Nephron progenitor cell (in vitro differentiated cells): ENCODE results near the gene SWAP70.

Experiments used
- DNase-seq: peaks from one replicate; pipeline ENCODE4 v3.0.0; 2021
- H3K27ac Mint-ChIP-seq: 2 replicates; pipeline ENCODE4 v1.8.0; 2021; ENCODE audit warnings: mild to moderate bottlenecking, moderate library complexity, mixed read lengths
- H3K27me3 Mint-ChIP-seq: 2 replicates; pipeline ENCODE4 v1.8.0; 2021; ENCODE audit warnings: mild to moderate bottlenecking, low read depth, mixed read lengths; ENCODE audit not compliant: poor library complexity
- H3K36me3 Mint-ChIP-seq: 2 replicates; pipeline ENCODE4 v1.8.0; 2021; ENCODE audit warnings: low read depth, mixed read lengths
- H3K4me1 Mint-ChIP-seq: 2 replicates; pipeline ENCODE4 v1.8.0; 2021; ENCODE audit warnings: mixed read lengths
- H3K4me3 Mint-ChIP-seq: 2 replicates; pipeline ENCODE4 v1.8.0; 2021; ENCODE audit warnings: mild to moderate bottlenecking, moderate library complexity, mixed read lengths
- H3K9me3 Mint-ChIP-seq: 2 replicates; pipeline ENCODE4 v1.8.0; 2021; ENCODE audit warnings: mild to moderate bottlenecking, moderate library complexity, mixed read lengths
- TF ChIP-seq, protein P1 (sequence below): fragments of 200-600 bp; sonication (generic); IDR thresholded peaks from 2 replicates; pipeline ENCODE4 v1.5.0; 2021; ENCODE audit warnings: antibody characterized with exemption

The SWAP70 gene

DNA sequence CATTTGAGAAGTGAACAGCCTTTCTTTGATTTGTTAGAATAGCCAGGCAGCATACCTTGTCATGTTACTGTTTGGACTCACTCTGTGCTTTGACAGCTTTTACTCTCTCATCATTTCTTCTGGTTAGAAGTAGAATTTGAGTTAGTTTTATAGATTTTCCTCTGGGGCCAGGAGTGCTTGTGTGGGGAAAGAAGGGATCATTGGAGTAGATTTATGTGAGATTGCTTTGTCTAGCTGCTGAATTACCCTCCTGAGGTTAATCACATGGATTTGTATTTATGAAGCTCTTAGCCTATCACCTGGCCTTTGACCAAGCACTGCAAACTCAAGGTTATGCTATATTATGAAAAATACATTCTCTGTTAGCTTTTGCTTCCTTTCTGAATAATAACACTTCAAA lies 54.3 kb downstream of the SWAP70 start:
- peak overlapping the region; percentile 49 for H3K27ac Mint-ChIP-seq
- peaks cover 31% of the 10 kb centered on the region for H3K4me1 Mint-ChIP-seq
- H3K27me3 Mint-ChIP-seq = no peaks in the 10 kb centered on the region
- peaks cover 4% of the 10 kb centered on the region for H3K9me3 Mint-ChIP-seq
- peaks cover 44% of the 10 kb centered on the region for H3K36me3 Mint-ChIP-seq
- TF ChIP-seq, protein P1, sequence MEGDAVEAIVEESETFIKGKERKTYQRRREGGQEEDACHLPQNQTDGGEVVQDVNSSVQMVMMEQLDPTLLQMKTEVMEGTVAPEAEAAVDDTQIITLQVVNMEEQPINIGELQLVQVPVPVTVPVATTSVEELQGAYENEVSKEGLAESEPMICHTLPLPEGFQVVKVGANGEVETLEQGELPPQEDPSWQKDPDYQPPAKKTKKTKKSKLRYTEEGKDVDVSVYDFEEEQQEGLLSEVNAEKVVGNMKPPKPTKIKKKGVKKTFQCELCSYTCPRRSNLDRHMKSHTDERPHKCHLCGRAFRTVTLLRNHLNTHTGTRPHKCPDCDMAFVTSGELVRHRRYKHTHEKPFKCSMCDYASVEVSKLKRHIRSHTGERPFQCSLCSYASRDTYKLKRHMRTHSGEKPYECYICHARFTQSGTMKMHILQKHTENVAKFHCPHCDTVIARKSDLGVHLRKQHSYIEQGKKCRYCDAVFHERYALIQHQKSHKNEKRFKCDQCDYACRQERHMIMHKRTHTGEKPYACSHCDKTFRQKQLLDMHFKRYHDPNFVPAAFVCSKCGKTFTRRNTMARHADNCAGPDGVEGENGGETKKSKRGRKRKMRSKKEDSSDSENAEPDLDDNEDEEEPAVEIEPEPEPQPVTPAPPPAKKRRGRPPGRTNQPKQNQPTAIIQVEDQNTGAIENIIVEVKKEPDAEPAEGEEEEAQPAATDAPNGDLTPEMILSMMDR = no peak
- no peak for DNase-seq
- H3K4me3 Mint-ChIP-seq = no peak overlapping the region

DNA sequence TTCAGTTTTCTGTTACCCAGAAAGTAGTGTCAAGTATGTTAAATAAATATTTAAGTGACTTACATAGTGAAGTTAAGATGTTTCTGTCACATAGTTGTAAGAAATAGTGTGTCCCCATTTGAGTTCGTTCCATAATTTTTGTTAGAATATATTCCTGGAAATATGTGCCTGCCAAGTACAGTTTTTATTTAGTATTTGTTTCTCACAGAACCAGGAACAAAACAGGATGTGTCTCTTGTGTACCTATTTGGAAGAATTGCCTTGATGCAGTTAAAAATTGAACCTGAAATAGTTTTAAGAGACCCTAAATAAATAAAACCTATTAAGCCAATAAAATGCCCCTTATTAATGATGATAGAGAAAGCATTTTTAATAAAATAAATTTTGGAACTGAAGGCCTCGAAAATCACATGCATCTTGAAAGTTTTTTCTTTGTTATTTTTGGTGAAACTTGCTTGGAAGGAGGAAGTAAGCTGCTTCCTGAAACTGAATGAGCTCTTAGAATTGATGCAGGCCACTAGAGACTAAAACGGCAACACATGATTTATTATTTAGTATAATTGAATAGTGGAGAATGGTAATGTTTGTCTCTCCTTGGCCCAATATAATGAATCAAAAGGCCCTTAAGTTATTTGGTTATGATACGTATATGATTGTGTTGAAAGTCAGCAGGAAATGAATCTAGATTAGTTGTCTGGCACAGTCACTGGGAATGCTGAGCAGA lies 55.9 kb downstream of the SWAP70 start:
- H3K36me3 Mint-ChIP-seq = peaks cover 38% of the 10 kb centered on the region
- peaks cover 26% of the 10 kb centered on the region for H3K4me1 Mint-ChIP-seq
- TF ChIP-seq, protein P1 = no peak
- no peaks in the 10 kb centered on the region for H3K27me3 Mint-ChIP-seq
- no peak overlapping the region for H3K4me3 Mint-ChIP-seq
- DNase-seq = no peak
- H3K27ac Mint-ChIP-seq = no peak overlapping the region
- H3K9me3 Mint-ChIP-seq = no peaks in the 10 kb centered on the region

DNA sequence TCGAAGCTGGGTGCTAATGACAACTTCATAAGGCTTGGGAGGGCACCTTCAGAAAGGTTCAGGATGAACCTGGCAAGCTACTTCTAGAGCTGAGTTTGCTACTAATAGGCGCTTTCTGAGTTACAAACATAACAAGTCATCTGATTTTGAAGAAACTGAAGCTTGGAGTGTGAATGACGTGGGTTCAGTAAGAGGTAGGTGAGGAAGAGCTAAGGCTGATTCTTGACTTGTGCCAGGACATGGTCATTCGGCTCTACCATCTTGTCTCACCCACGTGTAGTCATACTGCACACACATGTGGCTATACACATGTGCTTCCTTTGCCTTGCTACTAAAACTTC lies 56.4 kb downstream of the SWAP70 start:
- Mint-ChIP-seq H3K27me3 (no peaks in the 10 kb centered on the region), H3K9me3 (no peaks in the 10 kb centered on the region), H3K36me3 (peaks cover 36% of the 10 kb centered on the region), H3K4me3 (no peak overlapping the region), H3K4me1 (peaks cover 26% of the 10 kb centered on the region), H3K27ac (no peak overlapping the region)
- DNase-seq = no peak
- TF ChIP-seq, protein P1 = no peak

DNA sequence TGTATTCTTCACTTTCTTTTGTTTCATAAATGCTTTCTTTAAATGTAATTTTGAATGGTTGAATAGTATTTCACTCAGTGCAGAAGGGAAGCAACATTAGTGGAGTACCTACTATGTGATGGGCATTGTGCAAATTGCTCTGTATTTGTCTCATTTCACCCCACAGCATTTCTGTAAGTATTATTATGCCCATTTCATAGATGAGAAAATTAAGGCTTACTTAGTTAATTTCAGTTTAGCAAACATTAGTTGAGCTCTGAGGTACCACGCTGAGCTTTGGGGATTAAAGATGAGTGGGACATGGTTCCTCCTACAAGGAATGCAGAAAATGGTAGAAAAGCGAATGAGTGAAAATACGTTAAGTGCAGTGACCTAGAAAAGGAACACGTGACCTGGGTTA lies 58.1 kb downstream of the SWAP70 start:
- H3K27ac Mint-ChIP-seq = no peak overlapping the region
- H3K27me3 Mint-ChIP-seq = no peaks in the 10 kb centered on the region
- no peaks in the 10 kb centered on the region for H3K9me3 Mint-ChIP-seq
- no peak overlapping the region for H3K4me3 Mint-ChIP-seq
- TF ChIP-seq, protein P1 = no peak
- no peak for DNase-seq
- H3K4me1 Mint-ChIP-seq = peaks cover 20% of the 10 kb centered on the region
- H3K36me3 Mint-ChIP-seq = peaks cover 26% of the 10 kb centered on the region

DNA sequence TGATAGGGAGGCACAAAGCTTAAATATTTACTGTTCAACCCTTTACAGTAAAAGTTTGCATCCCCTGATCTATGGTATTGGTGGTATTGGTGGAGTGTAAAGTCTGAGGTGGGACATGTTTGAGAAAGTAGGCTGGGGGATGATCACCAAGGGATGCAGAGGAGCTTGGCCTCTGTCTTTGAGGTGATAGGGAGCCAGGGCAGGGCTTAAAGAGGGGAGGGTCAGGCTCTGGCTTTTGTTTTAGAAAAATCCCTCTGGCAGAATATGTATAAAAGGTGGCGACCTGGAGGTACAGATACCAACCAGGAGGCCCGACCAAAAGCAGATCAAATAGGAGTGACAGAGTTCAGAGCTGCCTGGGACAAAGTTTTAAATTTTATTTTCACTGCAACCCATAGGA lies 59.0 kb downstream of the SWAP70 start:
- TF ChIP-seq, protein P1 = no peak
- Mint-ChIP-seq H3K4me3 (no peak overlapping the region), H3K27ac (no peak overlapping the region), H3K36me3 (peaks cover 27% of the 10 kb centered on the region), H3K27me3 (no peaks in the 10 kb centered on the region), H3K9me3 (no peaks in the 10 kb centered on the region), H3K4me1 (peaks cover 13% of the 10 kb centered on the region)
- DNase-seq = no peak

DNA sequence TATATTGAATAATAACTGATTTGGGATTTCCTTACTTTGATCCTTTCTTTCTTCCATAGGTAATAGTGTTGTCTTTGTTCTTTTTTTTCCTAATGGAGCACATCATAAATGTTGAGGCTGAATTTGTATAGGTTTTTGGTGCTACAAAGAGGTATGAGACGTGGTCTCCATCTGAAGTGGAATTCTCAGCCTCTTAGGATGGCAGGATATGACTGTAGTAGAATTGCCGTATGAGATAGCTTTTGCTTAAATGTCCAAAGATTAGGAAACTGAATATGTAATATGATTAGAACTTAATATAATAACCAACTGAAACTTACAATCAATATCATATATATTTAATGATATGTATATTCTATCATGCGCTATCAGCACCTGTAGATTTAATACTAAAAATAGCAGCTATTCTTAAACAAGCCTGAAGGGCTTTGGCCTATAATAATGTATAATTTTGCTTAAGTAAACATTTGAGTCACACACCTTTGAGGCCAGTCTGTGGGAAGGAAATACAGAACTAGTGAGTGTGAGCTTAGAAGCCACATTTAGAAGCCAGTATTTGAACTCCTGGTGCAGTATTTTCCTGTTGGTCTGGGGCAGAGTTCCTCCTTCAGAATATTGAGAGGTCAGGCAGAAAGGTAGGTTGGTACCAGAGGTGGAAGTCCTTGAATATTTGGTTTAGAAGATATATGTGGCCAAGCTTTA lies 62.6 kb downstream of the SWAP70 start:
- Mint-ChIP-seq H3K4me3 (no peak overlapping the region), H3K36me3 (peaks cover 29% of the 10 kb centered on the region), H3K27ac (peak overlapping the region; percentile 37), H3K4me1 (no peaks in the 10 kb centered on the region), H3K27me3 (no peaks in the 10 kb centered on the region), H3K9me3 (no peaks in the 10 kb centered on the region)
- DNase-seq = no peak
- TF ChIP-seq, protein P1 = no peak
